ENCODE data around the gene MRS2.

GRCh38 chr6:24445704-24446103 is 43.0 kb downstream of the MRS2 start:
- TF ChIP-seq POLR2AphosphoS5 (IDR thresholded peaks at IDR 0.05) (no peak), CTCF (IDR thresholded peaks at IDR 0.05) (no peak), POLR2A (IDR thresholded peaks at IDR 0.05; ENCODE audit: low read depth) (no peak)
